GM12875 (cell line): ENCODE data around the gene C2orf74.

Experiments
- H3K4me3 ChIP-seq: one replicate; pipeline ENCODE4 v1.5.1; 2011; ENCODE audit warnings: low read depth, low read length, control low read depth
- CTCF ChIP-seq: IDR thresholded peaks from 2 replicates; pipeline ENCODE4 v1.5.1; 2011; ENCODE audit warnings: low read depth, mild to moderate bottlenecking, control low read depth, inconsistent platforms, low read length, moderate library complexity, borderline replicate concordance; ENCODE audit not compliant: insufficient read depth

C2orf74 gene

GRCh38 chr2:61180686-61181085 is 18.7 kb downstream of the C2orf74 start:
- no peak for TF ChIP-seq CTCF
- H3K4me3 ChIP-seq = no peak overlapping the region

- no peak overlapping the region for H3K4me3 ChIP-seq
- TF ChIP-seq CTCF = no peak
Measured at GRCh38 chr2:61181382-61182058, 19.5 kb downstream of the C2orf74 start.

- no peak for TF ChIP-seq CTCF
Measured at GRCh38 chr2:61182059-61182383, 20.0 kb downstream of the C2orf74 start.

GRCh38 chr2:61183795-61184194 is 21.8 kb downstream of the C2orf74 start:
- no peak overlapping the region for H3K4me3 ChIP-seq
- no peak for TF ChIP-seq CTCF

More at GRCh38 chr2:61182059-61182383, 20.0 kb downstream of the C2orf74 start:
- H3K4me3 ChIP-seq = no peak overlapping the region

GRCh38 chr2:61184263-61184662 is 22.3 kb downstream of the C2orf74 start:
- no peak overlapping the region for H3K4me3 ChIP-seq

GRCh38 chr2:61185231-61185728 is 23.3 kb downstream of the C2orf74 start:
- no peak for TF ChIP-seq CTCF
- H3K4me3 ChIP-seq = no peak overlapping the region

More at GRCh38 chr2:61184263-61184662, 22.3 kb downstream of the C2orf74 start:
- TF ChIP-seq CTCF = no peak

- no peak overlapping the region for H3K4me3 ChIP-seq
- TF ChIP-seq CTCF = no peak
Measured at GRCh38 chr2:61187085-61187484, 25.1 kb downstream of the C2orf74 start.
